Epithelial cell of proximal tubule (primary cell): ENCODE measurements around the gene S100A12. TPM values are rescaled to one million over a fixed set of nuclear protein-coding genes. Genes with fewer than 3 reads are reported as not detected.
A peak's percentile ranks its signal among the peaks of the same experiment; 100 is the strongest.
"Not testable (repeated sequence)": the region's sequence is repeated elsewhere in the genome, so short reads cannot be mapped to it uniquely, and the experiment has no call there.

Experiments used
- DNase-seq: peaks from one replicate; pipeline ENCODE4 v3.0.0-alpha.2; 2011; ENCODE audit warnings: low read depth
- H3K4me3 ChIP-seq: 2 replicates; pipeline ENCODE4 v1.5.1; 2011; ENCODE audit warnings: low read depth, mild to moderate bottlenecking, low read length
- total RNA-seq: library from RNA; depleted of rRNA; stranded (reverse); fragments of >200 nt; gene quantifications from 2 replicates; pipeline ENCODE4 v1.2.3, GENCODE V29; 2015
- TF ChIP-seq, protein P1 (sequence below): conservative IDR thresholded peaks from 2 replicates; pipeline ENCODE4 v1.5.1; 2012; ENCODE audit warnings: low read depth, mild to moderate bottlenecking, low read length

S100A12 gene
- total RNA-seq, result not detected in 2 replicates

DNA sequence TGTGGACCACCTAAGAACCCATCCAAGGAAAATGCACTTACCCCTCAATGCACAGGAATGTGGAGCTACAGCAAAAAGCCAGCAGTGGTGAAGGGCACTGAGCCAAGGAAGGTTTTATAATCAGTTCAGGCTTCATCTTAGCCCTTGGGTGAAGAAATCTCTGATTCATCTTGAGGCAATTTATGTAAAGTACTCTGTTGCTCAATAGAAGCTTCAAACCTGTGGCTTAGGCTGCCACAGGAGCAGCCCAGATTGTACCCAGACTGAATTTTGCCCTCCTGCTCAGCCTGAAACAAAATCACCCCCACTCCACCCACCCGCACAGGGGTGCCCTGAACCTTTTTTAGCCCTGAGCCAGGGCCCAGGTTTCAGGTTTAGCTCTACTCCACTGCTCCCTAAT is at the start of gene S100A12:
TSS of gene S100A12 (minus strand) at position 111 of the 400 bp plus-strand sequence. CDS start 1,029 bp downstream, outside the sequence.
- peak; percentile 95 for DNase-seq
- TF ChIP-seq, protein P1, sequence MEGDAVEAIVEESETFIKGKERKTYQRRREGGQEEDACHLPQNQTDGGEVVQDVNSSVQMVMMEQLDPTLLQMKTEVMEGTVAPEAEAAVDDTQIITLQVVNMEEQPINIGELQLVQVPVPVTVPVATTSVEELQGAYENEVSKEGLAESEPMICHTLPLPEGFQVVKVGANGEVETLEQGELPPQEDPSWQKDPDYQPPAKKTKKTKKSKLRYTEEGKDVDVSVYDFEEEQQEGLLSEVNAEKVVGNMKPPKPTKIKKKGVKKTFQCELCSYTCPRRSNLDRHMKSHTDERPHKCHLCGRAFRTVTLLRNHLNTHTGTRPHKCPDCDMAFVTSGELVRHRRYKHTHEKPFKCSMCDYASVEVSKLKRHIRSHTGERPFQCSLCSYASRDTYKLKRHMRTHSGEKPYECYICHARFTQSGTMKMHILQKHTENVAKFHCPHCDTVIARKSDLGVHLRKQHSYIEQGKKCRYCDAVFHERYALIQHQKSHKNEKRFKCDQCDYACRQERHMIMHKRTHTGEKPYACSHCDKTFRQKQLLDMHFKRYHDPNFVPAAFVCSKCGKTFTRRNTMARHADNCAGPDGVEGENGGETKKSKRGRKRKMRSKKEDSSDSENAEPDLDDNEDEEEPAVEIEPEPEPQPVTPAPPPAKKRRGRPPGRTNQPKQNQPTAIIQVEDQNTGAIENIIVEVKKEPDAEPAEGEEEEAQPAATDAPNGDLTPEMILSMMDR, result no peak
- no peak within 1 kb of the TSS for H3K4me3 ChIP-seq

GRCh38 chr1:153422450-153423068 is 47.1 kb upstream of the S100A12 start:
- no peak for DNase-seq
- TF ChIP-seq, protein P1, result no peak
- H3K4me3 ChIP-seq, result no peak overlapping the region

DNA sequence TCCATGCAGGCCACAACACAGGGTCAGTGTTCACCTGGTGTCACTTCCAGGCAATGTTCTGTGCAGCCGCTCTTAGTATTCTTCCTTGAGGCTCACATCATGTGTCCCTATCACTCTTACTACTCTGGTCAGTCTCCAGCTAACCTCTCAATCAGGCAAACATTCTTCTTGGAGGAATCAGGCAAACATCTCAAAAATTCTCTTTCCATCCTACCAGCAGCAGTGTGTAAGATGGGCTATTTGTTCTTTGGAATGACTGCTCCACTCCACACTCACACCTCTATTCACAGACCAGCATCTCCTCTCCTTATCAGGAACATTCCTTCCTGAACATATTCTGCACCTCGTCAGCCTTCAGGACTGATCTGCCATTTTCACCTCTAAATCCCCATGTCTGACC is 44.9 kb upstream of the S100A12 start:
- TF ChIP-seq, protein P1, result no peak
- no peak for DNase-seq
- no peak overlapping the region for H3K4me3 ChIP-seq

- DNase-seq, result not testable (repeated sequence)
Observed at GRCh38 chr1:153419436-153419793, 44.0 kb upstream of the S100A12 start.

GRCh38 chr1:153418758-153419435 is 43.5 kb upstream of the S100A12 start:
- DNase-seq, H3K4me3 ChIP-seq: not testable (repeated sequence)

More at GRCh38 chr1:153419436-153419793, 44.0 kb upstream of the S100A12 start:
- H3K4me3 ChIP-seq, result not testable (repeated sequence)

DNA sequence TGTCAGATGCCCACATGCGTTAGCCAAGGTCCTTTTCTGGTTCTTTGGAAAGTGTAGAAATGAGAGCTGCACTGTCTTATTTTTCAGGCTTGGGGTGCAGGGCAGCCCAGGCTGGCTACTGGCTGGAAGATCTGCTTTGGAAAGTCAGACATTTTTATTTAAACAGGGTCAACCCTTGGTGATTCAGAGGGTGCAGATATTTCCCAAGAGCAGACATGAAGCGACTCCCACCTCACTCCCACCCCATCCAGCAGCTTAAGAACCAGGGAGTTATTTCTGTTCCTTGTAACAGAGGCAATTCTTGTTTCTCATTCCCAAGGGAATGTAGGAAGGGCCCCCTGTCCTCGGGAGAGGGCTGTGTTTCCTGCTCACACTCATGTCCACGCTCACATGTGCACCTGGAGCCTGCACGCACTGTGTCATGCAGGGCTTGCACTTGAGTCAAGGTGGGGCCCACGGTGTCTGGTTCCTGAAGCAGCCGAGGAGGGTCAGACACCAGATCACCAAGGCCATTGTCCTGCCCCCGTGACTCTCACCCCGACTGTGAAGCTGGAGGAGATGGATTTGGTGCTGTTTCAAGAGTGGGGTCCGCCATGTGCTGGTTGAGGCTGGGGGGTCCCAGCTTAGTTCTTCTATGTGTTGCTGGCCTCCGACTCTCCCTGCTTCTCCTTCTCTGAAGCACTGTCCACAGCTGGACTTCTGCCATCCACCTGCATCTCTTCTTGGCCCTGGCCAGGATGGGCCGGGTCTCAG is 41.9 kb upstream of the S100A12 start:
- TF ChIP-seq, protein P1, result no peak
- no peak for DNase-seq

DNA sequence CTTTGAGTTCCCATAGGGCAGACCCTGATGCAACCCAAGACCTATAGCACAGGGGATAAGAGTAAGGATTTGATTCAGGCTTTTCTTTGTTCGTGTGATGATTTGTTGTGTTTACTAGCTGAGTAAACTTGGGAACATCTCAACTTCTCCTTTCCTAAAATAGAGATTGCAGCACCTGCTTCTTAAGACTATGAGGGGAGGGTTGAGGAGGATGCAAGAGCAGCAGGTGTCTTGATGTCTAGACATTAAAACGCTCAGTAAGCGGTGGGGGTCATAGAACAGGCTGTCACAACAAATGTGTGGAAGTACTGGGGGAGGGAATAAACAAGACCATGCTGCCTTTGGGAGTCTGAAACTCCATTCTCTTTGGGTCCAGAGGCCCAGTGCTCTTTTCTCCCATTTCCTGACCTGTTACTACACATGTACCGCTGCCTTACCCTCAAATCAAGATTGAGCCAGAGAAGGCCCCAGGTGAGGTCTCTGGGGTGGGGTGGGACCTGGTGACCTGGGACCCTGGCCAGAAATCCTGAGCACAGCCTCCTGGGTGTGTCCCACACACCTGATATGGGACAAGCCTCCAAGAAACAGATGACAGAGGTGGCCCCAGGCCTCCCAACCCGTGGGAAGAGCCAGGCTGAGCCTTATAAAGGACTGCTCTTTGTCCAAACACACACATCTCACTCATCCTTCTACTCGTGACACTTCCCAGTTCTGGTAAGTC is 40.6 kb upstream of the S100A12 start, which contains the start of gene S100A7A:
TSS of gene S100A7A (plus strand) at position 671 of the 721 bp plus-strand sequence. CDS start 1,563 bp downstream, outside the sequence.
- DNase-seq, result no peak
- TF ChIP-seq, protein P1, result no peak
- no peak within 1 kb of the TSS for H3K4me3 ChIP-seq

More for the DNA sequence above, 41.9 kb upstream of the S100A12 start:
- no peak overlapping the region for H3K4me3 ChIP-seq

- DNase-seq, H3K4me3 ChIP-seq: not testable (repeated sequence)
Observed at GRCh38 chr1:153413961-153414360, 38.5 kb upstream of the S100A12 start.

- H3K4me3 ChIP-seq, result not testable (repeated sequence)
Observed at GRCh38 chr1:153407274-153407673, 31.9 kb upstream of the S100A12 start.

DNA sequence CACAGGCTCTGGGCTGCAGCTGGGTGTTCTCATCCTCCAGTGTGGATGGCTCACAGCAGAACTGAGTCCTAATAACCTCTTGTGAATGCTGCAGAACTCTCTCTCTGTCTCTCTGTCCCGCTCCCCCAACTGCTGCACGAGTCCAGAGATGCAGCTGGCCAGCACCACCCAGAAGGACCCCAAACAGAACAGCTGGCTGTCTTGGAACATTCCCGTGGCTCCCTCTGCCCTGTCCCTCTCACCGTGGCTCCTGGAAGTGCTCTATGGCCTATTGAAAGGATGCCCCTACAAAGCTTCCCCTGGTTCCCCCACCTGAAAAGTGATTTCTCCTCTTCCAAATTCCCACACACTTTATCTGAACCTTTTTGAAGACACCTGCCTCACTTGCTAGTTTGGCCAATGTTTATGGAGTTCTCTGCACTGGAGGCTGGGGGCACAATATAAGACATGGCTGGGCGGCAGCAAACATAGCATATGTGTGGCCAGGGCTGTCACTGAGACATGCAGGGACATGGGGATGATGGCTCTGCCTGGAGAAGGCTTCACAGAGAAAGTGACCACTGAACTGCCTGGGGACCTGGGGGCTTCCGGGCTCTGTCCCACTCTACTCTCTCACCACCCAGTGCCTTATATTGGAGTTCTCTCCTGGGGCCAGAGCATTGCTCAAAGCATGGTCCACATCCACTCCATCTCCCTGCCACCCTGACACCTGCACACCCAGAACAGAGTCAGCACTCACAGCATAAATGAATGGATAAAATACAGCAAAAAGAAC is 30.6 kb upstream of the S100A12 start:
- DNase-seq, H3K4me3 ChIP-seq: not testable (repeated sequence)

More at GRCh38 chr1:153407274-153407673, 31.9 kb upstream of the S100A12 start:
- not testable (repeated sequence) for DNase-seq
